NCI-H2196 (cell line): Measurements from ENCODE around the gene KIF26B.

Experiments
- DNase-seq: peaks from one replicate; lab custom pipeline; 2025; ENCODE audit not compliant: unreplicated experiment; lab: John Stamatoyannopoulos, UW

KIF26B gene

DNA sequence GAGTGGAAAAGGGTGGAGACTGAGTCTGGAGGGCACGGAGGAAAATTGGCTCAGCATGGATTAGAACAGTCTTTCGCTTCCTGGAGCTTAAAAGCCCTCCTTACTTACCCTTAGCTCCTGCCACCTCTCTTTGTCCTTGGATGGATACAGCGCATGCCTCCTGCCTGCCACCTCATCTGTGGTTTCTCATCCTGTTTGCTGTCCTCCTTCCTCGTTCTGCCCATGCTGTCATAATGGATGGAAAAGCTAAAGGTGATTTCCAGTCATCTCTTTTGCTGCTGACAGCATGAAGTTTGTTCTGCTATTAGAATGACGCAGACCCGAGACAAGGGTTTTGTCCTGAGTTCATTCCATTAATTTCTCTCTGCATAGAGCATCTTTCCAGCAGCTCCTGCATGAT lies 425.9 kb downstream of the KIF26B start:
- DNase-seq, result no peak

DNA sequence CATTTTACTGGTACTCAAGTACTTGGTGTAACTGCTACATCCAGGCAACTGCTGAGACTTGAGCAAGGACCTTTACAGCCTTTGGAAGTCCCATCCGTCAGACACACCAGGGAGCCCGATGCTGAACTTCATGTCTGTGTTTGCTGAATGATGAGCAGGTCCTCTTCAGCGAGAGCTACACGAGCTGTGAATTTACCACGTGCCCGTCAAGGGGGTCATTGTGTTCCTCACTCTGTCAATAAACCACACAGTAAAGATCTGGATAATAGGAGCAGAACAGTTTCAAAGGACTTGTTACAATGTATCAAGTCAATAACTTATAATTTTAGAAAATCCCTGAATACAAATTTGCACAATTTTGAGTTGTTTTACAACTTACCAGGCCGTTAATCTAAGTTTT lies 427.2 kb downstream of the KIF26B start:
- no peak for DNase-seq

DNA sequence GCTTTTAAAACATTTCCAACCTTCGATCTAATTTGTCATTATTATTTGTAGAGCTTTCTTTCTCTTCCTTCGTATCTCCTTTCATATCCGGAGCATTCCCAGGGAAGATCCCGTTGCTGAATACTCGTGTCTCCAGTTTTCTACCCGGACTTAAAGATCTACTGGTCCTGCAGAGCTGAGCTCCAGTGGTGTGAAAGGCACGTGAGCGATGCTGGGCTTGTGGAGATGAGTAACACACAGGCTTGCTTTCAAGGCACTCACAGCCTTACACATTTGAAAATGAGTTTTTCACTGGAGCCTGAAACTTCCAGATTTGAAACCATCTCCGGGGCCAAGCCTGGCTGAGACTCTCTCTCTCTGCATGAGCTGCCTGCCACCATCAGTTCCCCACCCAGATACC lies 428.3 kb downstream of the KIF26B start:
- DNase-seq, result no peak

DNA sequence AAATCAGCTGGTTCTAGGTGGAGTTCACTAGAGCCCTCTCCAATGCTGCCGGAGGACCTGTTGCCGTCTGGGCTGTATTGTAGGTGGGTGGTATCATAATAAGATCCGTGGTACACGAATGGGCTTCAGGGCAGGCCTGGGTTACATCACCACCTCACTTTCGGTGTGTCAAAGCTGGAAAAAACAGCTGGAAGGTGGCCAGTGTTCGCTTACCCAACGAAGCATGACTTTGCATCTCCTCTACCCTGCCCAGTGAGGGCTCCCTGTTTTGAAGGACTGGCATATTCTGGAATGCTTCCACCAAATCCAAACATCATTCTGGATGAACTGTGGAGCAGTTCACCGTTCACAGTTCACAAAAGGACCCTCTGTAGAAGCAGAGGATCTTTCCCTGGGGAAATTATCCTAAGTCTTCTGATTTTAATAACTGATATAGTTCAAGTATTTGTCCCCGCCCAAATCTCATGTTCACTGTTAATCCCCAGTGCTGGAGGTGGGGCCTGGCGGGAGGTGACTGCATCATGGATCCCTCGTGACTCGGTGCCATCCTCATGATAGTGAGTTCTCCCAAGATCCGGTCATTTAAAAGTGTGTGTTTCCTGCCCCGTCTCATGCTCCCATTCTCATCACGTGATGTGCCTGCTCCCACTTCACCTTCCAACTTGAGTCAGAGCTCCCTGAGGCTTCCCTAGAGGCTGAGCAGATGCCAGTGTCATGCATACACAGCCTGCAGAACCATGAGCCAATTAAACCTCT lies 429.0 kb downstream of the KIF26B start:
- DNase-seq, result no peak

DNA sequence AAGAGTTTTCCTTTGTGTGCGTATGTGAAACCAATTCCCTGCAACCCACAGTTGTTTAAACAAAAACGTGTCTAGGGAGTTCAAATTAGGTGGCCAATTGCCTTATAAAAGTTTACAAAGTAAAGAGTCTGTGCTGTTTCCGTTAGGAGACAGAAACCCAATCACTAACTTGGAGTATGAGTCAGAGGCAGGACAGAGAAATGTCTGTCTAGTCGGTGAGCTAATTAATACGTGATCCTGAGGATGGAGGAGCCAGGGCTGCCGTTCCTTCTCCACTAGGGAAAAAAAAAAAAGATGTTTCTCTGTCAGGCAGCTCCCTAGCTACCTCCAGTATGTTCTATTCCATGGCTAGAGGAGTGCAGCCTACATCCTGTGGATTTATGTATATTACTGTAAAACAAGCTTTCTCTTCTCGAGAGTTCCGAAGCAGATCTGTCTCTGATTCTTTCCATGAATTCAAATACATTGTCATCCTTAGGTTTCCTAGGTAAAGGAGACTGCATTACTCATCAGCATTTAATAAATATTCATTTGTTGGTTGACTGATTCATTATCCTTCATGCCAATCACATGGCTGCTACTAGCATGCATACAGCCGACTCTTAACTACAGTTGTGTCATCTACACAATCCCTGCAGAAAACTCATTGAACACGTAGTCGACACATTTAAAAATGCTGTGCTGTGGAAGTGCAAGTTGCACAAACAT lies 430.6 kb downstream of the KIF26B start:
- DNase-seq, result no peak

DNA sequence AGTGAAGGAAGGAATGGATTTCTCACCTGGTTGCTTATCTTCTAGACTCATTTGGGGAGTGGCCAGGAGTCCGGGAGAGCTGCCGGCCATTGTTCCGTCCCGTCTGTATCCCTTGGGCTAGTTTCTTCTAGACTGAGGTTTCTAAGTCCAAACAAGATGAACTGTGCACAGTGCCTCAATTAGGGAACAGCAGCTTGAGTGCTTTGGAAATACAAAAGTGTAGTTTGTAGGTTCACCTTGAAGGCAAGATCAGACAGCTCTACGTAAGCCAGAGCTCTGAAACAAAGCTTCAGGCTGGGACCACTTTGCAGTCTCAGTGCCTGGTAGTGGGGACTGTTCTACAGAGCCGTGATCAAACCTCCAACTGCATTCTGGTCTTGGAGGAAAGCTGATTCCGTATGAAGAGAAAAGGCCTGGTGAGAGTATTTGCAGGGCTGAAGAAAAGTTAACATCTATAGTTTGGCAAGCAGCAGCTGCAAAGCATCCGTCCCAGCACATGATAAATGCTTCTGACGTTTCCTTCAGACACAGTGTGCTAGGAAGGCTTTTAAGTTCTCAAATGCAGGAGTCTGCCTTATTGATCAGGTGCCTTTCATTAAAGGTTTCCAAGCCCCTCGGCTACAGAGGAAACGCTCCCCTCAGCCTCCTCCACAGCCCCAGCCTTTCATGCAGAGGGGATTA lies 432.8 kb downstream of the KIF26B start:
- no peak for DNase-seq

DNA sequence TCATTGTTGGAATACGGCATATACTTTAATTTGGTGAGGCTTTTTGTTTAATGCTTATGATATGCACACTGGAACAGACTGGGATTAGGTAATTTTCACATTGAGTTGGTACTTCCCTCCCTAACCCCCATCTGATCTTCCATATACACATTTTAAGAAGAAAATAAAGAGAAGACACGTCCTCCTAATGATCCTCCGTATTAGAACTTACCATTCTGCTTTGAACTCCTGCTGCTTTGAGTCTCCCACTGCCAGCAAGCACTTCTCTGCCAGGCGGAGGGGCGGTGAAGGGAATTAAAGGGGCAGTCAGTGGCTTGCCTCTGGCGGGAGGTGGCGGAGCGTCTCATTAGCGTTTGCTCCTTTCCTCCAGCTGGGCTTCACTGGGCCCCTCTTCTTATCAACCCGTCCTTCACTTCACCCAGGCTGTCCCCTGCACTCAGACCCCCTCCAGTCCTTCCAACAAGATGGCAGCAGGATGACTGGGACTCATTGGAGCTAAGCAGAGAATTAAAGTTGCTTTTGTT lies 433.4 kb downstream of the KIF26B start:
- no peak for DNase-seq

DNA sequence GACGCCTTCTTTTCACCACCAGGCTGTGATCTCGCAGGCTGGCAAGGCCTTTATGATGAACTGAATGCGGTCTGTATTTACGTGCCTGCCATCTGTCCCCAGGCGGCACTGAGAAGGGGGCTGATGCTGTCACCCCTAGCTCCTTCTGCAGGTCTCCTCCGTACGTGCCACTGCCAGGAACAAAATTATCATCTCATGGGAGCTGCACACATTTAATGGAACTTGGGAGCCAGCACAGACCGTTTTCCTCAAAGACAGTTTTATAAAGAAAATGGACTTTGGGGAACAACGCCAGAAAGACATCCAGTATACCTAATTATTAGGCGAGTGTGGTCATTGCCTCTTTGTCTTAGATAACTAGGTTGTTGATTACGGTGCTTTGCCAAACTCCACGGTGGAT lies 434.5 kb downstream of the KIF26B start:
- DNase-seq, result no peak

DNA sequence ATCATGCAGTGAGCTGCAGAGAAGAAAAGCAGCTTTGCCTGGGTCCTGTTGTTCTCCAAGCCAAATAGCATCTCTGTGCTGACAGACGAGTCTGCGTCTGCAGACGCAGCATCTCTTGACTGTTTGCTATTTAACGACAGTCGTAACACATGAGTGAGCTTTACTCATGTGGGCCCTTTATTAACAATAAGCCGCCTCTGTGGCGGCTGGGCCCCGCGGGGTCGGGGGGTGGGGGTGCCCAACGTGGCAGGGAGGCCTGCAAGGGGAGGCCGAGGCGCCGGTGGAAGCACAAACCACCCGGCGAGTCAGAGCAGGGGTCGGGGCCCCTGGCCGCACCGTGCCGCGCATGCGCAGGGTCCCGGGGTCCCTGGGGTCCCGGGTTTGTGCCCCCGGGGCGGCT lies 435.1 kb downstream of the KIF26B start:
- DNase-seq, result no peak

DNA sequence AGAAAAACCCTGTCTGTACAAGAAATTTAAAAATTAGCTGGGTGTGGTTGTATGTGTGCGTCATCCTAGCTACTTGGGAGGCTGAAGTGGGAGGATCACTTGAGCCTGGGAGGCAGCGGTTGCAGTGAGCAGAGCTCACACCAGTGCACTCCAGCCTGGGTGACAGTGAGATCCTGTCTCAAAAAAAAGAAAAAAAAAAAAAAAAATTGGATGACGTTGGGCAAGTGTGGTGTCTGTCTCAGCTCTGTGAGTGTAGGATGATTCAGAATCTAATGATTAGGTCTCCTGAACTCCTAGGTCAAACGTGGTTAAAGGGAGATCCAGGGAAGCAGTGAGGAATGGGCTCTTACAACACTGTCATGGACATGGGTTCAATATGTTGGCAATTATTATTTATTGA lies 435.9 kb downstream of the KIF26B start:
- DNase-seq, result no peak

DNA sequence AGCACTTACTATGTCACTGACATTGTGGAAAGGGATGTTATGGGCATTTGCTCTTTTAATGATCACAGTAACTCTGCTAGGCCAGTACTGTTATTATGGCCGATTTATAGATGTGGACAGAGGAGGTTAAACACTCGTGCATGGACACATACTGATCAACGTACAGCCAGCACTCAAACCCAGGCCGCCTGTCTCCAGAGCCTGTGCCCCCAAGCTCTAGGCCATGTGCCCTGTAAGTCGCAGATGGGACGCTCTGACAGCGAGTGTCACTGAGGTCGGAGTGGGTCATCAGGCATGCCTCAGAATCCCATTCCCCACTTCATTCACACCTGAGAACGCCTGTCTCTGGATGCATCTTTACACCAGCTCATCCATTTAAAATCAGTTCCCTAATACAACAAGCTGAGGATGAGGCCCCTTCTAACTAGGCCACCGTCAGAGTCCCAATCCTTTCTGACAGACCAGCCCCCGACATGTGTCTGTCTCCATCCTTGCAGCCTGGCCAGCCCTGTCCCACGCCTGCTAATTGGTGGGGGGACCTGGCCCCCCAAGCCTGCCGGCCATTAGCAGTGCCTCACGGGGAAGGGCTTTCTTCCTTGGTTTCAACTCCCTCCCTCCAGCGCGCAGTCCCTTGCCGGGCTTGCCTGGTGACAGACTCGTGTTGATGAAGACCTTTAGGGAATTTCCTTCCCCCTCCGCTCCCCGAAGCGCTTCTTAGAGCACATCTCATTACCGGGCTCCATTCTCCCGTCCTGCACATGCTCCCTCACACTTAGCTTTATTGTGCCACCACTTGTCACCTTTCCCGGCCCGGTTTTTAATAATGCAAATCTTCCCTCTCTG lies 436.8 kb downstream of the KIF26B start:
- DNase-seq, result no peak

DNA sequence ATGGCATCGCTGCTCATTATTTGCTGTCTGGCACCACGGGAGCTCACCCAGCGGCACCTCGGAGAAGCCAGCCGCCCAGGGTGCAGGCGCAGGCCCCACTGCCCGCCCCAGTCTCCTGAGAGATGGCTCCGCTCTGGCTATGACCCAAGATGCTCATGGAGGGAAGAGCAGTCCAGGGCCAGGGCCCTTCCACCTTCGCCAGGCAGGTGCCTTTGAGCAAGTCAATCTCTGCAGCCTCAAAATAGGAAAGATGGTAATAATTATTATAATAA lies 437.3 kb downstream of the KIF26B start:
- no peak for DNase-seq

DNA sequence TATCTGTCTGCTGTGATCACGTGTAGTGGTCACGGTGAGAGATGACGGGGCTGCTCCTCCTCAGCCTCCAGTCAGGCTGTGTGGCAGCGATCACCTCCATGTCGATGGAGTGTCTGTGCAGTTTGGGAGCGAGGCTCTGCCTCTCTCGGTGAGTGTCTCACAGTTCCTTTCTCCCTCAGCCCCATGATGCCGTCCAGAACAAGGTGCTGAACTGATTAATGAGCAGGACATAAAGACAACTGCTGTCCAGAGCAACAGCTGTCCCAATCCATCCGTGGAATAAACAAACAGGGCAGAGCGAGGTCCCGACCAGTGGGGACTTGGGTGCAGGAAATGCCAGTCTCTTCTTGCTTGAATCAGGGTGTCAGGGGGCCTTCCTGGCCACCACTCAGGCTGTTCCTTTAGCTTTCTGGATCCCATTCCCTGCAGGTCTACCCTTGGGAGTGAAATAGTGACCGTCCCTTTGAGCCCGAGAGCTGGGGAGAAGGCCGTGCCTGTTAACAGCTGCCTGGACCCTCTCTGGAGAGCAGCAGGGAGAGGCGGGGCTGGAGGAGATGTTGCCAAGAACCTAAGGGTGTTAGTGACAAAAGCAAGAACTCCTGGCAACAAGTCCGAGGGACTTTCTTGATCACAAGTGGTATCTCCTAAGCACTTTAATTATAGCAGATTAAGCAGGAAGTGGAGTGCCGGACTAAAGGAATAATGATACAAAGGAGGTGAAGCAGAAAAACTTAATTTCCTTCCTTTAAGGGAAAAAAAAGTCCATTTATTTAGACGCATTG lies 443.9 kb downstream of the KIF26B start:
- DNase-seq, result no peak

DNA sequence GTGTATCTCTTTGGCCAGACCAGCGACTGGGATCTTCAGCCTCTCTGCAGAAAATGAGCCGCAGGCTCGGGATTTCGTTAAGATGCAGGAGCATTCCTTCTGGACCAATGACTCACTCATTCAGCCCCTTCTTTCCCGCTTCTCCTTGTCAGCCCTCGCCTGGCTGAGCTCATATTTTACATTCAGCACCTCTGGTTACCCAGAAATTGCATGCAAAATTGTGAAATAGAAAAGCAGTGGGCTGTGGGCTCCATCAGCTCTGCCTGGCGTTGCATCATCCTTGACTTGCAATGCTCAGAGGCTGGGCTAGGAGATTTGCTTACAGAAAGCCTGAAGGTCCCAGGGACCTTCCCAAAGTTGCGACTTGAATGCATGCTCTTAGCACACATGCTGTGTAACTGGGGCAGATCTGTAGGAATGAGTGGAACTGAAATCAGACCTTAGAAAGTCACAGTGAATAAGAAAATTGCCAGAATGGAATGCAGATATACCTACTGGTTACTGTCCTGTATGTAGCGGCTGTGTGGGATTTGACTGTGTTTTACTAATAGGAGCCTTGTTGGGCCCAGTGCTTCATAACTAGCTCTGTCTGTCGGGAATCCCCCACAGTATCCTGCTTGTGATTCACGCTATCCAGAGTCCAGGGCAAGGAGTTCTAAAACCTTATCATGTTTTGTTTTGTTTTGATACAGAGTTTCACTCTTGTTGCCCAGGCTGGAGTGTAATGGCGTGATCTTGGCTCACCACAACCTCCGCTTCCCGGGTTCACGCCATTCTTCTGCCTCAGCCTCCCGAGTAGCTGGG lies 444.8 kb downstream of the KIF26B start:
- no peak for DNase-seq

DNA sequence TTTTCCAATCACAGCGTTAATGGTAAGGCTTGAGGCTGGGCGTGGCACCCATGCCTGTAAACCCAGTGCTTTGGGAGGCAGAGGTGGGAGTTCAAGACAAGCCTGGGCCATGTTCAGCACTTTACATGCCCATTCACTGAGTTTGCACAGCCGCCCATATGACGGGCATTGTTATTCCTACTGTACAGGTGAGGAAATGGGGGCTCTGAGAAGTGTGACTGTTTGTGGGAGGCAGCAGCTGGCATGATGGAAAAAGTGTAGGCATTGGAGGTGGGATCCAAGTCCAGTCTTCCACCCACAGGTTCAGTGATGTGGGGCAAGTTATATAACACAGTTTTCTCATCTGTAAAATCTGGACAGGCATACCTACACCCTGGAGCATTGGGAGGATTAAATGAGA lies 445.9 kb downstream of the KIF26B start:
- no peak for DNase-seq

DNA sequence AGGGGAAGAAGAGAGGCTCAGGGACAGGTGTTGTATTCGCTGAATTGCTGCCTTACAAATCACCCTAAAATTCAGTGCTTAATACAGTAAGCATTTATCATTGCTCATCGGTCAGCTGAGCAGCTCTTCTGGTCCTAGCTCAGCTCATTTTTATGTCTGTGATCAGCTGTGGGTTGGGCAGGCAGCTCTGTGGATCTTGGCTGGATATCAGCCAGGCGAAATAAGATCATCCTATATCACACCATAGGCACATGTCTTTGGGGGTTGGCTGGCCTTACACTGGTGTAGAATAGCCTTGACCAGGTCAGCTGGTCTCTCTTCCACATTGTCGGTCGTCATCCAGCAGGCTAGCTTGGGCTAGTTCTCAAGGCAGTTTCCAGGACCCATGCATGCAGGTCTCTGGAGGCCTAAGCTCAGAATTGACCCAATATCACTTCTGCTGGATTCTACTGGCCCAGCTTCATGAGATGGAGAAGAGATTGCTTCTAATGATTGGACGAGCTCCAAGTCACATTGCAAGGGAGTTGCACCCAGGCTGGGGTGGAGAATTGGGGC lies 448.6 kb downstream of the KIF26B start:
- no peak for DNase-seq

DNA sequence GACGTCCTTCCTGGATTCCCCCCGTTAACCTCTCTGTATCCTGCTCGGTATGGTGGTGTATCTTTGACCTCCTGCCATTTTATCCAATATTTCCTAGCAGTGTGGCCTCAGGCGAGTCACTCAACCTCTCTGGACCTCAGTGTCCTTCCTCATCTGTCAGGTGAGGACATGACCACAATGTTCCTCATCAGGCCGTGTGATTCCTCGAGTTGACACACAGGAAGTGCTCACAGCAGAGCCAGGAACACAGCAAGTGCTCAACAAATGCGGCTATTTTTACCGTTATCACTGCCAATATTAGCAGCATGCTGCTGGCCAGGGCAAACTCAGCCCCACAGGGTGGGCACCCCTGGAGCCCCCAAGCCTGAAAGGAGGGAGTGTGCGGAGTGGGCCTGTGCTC lies 450.2 kb downstream of the KIF26B start:
- no peak for DNase-seq

DNA sequence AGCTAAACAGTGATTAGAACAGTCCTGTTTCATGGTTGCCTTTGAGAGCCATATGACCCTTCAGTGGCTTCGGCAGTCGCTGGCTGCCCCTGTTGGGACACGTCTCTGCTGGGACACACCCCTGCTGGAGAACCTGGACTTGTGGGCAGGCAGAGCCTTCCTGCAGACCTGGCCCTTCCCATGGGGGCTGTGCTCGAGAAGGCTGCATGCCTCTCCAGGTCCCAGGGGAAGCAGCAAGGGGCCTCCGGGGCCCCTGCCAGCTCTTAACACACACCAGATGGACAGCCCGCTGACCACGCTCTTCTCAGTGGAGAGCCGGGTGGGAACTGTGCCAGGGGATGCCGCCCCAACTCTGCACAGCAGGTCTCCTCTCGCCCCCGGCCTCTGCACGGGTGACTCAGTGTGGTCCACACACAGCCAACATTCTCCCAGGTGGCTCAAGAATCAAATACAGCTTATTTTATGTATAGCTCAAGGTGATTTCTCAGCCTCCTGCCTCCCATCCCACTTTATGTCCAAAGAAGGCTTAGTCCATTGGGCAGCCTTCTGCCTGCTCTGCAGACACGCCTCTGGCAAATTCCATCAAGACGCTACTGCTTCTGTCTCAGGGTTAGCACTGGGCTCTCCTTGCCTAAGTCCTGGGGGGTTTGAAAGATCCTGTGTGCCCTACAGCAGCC lies 450.8 kb downstream of the KIF26B start:
- DNase-seq, result no peak

DNA sequence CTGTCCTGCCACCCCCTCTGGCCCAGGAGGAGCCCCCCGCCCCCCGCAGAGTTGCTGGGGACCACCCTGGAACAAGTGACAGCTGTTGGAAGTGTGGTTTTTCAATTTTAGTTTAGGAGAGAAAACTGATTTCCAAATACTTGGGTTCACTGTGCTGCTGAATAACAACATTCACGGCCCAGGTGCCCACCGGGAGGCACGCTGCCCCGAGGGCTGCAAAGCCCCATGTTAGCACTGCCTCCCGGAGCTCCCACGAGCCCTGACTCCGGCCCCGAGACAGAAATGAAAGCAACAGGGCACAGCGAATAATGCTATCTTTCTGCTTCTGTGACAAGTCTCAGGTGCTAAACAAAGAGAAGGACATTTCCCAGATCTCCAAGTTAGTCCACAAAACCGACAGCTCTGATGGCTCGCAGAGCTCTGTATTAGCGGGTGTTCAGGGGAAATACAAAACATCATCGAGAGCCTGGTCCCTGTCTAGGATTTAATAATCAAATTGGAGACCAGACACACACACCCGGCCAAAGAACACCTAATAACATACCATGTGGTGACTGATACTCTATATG lies 451.5 kb downstream of the KIF26B start:
- no peak for DNase-seq
